GM19351 (cell line): ENCODE measurements around the gene NBL1.
"Not testable (repeated sequence)": the region's sequence is repeated elsewhere in the genome, so short reads cannot be mapped to it uniquely, and the experiment has no call there.

Experiments
- ATAC-seq: cut with Tn5 transposase; IDR thresholded peaks from one replicate; pipeline ENCODE4 v1.9.1; 2021; ENCODE audit warnings: mild to moderate bottlenecking, moderate library complexity; ENCODE audit not compliant: unreplicated experiment

The NBL1 gene

DNA sequence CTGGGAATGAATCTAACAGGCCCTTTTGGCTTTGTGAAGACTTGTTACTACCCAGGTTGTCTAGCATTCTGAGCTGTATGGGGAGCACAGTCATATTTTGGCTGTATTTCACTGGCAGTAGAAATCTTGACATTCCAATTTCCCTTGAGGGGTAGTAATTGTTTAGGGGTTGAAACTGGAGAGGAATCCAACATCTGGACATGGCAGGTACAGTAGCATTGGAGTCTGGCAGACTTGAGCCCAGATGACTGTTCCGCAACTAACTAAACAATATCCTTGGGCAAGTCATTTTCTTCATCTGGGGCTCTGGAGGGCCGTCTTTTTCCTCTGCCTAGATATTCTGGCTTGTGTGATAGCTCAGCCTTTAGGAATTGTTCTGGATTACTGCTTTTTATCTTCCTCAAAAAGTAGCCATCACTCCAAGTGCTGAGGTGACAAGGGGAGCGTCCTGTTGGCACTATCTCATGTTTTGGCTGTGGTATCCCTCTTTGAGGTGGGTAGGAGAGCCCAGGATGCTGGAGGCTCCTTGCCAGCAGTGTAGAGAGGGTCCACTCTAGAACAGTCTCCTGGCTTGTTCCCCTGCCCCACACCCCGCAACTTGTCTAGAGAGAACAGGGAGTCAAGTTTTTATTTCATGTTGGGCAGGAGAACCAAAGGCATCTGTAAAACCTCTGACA, 22.7 kb upstream of the NBL1 start:
- no peak for ATAC-seq

DNA sequence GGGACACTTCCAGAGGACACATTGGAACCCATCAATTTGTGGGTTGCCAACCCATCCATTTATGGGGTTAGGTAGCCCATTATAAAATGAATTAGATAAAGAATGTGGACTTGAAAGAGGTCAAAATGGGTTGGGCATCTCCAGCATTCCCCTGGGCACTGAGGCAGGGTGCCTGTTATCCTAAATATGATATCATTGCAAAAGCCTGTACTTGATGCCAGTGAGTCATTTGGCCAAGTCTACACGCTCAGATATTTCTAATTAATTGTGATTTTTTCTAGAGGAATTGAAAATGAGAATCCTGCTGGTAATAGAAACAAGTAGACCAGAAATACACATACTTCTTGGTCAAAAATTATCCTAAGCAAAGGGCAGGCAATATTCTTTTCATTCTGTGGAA, 21.9 kb upstream of the NBL1 start:
- no peak for ATAC-seq

GRCh38 chr1:19623523-19623922, 20.6 kb upstream of the NBL1 start:
- ATAC-seq: no peak

DNA sequence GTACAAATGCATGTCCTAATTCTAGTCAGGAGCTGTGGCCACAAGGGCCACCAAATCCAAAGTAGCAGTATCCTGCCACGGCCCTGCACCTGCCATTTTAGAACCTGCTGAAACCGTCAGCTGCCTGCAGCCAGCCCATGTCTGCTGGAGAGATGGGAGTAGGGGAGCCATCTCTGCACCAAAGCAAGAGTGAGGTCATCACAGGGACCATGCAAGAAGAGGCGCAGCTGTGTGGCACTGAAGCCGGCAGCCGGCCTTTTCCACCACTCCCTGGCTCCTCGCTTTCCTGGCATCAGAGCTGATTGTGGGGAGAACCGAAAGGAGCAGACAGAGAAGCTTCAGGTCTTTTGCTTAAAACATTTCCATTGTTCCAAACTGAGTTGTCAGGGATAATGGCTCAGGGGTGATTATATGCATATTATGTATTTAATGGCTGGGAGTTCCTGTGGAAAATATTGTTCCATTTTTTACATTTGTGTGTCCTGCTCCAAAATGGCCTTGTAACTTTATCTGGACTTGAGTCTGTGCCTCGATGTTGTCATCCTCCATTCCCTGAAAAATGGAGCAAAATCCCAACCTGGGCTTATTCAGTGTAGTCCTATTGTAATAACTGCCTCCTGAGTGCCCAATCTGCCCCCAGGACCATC, 18.7 kb upstream of the NBL1 start:
- no peak for ATAC-seq

DNA sequence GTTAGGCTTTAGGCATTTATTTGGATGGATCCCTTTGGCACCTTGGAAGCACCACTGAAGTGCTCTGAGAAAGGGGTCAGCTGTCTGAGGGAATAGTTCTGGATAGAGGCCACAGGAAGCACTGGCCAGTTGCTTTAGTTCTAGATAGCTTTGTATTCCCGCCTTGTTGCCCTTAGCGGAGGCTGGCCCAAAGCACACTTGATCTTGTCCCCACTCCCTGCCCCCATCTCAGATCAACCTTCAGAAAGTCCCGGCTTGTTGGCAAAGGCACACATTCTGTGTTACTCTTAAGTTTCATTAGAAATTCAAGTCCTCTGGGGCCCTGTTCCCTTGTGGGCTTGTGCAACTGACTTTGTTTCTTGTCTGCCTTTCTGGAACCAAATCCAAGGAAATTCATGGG, 15.2 kb upstream of the NBL1 start:
- ATAC-seq: no peak

DNA sequence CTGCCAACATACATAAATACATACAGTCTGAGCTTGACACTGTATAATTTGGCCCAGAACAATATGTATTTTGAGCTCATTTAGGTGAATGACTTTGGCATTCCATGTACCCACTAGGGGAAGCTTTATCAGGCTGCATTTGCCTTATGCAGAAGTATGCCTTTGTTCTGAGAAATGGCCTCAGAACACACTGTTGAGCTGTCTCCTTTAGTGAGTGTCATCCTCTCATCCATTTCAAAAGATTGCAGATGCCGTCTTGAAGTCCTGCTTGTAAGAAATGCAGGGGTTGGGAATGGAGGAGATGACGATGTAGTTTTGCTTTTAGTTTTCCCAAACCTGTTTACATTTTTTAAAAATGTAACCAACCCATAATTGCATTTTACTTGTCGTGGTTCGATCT, 14.8 kb upstream of the NBL1 start:
- no peak for ATAC-seq

- ATAC-seq: not testable (repeated sequence)
Measured at GRCh38 chr1:19630192-19630591, 13.9 kb upstream of the NBL1 start.

DNA sequence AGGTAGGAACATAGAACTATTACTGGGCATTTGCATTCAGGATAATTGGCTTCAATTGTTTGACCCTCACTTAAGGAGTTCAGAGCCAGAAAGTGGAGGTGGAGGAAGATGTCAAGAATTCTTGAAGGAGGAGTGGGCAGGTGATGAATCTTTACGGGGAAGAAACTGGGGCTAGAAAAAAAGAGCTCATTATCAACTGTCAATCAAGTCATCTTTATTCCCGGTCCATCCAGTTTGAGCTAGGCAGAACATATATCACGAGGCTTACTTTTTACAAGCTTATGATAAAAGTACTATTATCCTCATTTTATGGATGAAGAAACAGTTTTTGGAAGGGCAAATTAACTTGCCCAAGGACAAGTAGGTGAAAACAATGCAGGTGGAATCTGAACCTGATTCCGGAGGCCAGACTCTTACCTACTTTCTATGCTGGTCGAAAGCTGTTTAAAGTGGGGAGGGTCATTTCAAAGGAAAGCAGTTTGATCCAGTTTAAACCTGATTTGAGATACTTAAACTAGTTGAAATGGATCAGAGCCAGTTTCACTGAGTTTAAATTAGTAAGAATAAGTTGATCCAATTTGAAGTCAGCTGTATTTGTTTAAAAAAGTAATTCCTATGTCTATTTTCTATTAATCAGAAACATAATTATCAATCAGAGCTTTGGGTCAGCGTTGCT, 13.3 kb upstream of the NBL1 start:
- ATAC-seq: no peak

DNA sequence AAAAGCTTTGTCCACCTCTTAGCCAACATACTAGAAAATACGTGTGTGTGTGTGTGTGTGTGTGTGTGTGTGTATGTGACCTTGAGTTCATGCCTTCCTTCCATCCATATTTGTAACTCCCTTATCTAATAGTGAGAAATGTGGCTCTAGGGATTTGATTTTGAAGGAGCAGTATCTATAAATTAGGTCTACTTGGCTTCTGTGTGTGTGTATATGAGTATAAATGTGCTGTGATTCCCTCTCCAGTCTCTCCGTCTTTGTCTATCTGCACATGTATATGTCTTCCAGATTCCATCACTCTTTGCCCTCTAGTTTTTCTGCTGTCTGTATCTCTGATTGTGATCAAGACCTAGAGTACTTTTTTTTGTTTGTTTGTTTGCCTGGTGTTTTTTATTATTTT, 11.9 kb upstream of the NBL1 start:
- no peak for ATAC-seq

- no peak for ATAC-seq
Measured at GRCh38 chr1:19633106-19633505, 11.0 kb upstream of the NBL1 start.

GRCh38 chr1:19635064-19635463, 9.0 kb upstream of the NBL1 start:
- ATAC-seq: not testable (repeated sequence)

GRCh38 chr1:19635646-19636045, 8.5 kb upstream of the NBL1 start:
- ATAC-seq: no peak

DNA sequence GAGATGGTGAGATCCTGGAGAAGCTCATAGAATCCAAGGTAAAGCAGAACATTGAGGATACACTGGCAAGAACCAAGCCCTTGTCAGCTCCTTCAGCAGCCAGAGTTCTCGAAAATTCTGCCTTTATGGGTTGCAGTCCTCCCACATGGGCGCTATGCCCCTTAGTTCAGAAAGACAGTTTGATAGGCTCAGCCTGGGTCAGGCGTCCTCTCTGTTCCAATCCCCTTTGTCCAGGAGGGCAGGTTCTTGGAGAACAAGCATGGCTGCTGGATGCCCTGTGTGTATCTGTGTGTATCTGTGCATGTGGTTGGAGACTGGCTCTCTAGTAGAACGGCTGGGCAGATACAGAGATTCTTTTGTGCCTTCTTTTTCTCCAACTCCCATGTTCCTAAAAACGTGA, 8.0 kb upstream of the NBL1 start:
- no peak for ATAC-seq

DNA sequence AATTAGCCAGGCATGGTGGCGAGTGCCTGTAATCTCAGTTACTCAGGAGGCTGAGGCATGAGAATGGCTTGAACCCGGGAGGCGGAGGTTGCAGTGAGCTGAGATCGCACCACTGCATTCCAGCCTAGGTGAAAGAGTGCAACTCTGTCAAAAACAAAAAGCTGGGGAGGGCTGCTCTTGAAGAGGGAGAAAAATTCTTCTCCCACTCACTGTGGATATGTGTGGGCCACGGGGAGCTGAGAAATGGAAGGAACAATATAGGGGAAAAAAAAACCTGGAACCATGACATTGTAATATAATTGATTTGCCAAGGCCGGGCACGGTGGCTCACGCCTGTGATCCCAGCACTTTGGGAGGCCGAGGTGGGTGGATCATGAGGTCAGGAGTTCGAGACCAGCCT, 7.4 kb upstream of the NBL1 start:
- not testable (repeated sequence) for ATAC-seq

DNA sequence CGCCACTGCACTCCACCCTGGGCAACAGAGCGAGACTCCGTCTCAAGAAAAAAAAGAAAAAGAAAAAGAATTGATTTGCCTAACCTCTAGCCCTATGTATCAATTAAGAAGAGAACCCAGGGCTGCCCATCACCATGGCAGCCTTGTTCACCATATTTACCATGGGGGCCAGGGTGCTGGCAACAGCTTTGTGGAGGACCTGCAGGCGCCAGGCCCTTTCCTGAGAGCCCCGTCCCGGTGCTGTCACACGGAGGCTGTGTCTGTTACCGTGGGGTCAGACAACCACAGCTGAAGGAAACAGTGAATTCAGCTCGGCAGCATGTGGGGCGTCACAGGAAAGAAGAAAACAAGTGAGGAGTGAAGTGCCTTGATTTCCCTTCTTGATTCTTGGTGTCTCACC, 6.5 kb upstream of the NBL1 start:
- ATAC-seq: no peak

DNA sequence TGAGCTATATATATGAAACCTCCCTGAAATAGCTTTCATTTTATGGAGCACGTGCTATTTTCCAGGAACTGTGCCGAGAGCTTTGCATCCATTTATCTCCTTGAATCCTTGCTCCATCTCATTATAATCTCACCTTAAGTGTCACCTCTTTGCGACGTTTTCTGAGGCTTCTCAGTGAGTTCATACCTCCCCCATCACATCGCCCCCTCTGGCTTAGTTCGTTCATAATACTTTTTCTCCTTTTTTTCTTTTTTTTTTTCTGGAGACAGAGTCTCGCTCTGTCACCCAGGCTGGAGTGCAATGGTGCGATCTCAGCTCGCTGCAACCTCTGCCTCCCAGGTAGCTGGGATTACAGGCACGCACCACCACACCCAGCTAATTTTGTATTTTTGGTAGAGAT, 4.9 kb upstream of the NBL1 start:
- ATAC-seq: not testable (repeated sequence)

DNA sequence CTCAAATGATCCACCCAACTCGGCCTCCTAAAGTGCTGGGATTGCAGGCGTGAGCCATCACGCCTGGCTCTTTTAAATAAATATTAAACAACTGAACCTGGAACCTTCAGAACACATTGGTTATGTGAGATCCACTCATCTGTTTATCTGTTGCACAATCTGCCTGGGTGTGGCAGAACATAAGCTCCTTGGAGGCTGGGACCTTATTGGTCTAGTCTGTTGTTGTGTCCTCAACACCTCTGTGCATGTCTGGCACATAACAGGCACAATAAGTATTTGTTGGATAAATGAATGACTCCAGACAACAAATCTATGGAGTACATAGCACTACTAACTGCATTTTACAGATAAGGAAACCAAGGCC, 4.1 kb upstream of the NBL1 start:
- no peak for ATAC-seq

DNA sequence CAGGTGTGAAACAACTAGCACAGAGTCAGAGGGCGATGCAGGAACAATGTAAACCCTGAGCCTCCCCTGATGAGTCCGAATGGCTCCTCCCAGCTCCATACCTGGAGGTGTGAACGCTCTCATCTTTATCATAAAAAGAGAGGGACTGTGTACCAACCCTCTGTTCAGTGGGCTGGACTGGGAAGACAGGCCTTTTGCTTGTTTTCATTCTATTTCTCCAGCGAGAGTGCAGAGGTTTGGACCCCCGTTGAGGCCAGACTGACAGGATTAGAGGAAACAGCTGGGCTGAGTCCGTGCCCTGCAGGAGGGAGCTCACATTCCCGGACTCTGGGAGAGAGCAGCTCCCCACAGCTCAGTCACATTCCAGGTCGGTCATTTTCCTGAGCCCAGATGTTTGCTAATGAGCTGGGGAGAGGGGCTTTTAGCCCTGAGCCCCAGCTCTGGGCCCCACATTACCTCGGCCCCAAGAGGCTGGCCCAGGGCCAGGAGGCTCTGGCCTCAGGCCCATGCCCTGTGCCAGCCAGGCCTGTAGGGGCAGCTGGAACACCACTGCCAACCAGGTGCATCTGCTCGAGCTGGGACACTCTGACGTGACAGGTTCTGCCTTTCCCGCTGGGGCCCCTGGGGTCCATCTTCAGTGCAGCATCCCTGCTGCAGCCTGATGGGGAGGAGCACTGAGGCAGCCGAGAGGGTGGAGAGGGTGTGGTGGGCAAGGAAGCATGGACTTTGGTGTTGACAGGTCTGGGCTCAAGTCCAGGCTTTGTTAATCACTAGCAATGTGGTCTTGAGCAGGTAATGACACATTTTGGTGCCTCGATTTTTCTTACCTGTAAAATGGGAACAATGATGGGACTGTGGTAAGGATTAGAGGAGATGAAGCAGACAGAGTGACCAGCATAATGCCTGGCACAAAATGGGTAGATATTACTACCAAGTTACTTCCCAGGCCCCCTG, 3.5 kb upstream of the NBL1 start:
- no peak for ATAC-seq

DNA sequence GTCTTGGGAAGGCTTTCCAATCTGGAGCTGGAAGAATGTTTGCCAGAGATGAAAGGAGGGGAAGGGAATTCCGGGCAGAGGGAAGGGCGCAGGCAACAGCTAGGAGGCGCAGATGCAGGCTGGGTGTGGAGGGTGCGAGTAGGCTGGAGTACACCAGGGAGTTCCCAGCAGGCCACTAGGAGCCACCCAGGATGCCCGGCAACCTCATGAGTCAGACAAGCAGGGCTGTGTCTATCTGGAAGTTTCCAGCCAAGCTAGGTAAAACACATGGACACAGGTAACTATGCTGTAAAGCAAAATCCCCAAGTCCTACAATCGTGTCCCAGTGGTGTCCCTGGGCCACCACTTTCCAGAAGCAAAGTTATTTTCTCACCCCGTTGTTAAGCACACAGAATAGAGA, 990 bp upstream of the NBL1 start:
- ATAC-seq: no peak

DNA sequence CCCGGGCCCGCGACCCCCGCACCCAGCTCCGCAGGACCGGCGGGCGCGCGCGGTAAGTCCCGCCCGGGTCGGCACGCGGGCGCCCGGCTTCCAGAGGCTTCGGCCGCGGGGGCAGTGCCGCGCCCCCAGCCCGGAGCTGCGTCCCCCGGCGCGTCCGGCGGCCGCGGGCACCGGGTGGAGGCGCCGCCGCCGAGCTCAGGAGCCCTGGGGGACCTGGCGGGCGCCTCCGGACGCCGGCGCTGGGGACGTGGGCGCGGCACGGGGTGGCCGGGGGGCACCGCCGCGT, 227 bp downstream of the NBL1 start:
- ATAC-seq: peak; percentile 22

DNA sequence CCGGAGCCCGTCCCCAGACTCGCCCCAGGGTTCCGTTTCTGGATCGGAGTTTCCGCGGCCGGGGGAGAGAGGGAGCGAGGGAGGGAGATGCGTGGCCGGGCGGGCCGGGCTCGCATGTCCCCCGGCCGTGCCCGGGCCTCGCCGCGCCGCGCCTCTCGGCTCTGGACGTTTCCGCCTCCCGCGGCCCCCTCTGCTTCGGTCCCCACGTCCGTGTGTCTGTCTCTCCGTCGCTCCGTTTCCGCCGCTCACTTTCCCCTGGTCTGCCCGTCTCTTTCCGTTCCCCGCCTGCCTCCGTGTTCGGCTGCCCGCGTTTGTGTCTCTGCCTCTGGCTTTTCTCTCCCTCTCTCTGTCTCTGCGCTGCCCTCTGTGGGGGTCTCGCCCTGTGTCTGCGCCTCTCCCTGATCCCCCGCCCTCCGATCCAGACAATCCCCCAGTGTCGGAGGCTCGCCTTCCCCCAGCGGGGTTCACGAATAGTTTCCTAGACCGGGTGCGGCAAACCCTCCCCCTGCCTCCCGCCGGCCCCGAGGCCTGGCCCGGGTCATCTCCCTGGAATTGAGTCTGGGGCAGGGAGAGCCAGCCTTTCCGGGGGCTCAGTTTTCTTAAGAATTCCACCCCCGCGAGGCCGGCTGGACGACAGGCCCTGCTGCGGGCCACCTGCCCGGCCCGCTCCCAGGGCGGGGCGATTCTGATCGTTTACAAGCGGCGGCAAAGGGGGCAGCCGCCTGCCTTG, 735 bp downstream of the NBL1 start:
- ATAC-seq: peak; percentile 35
